H1 (cell line): Measurements from ENCODE around the gene JMJD1C. TPM values are rescaled to one million over a fixed set of nuclear protein-coding genes. Genes with fewer than 3 reads are reported as not detected.

ENCODE experiments used
- CTCF ChIA-PET: fragments of 300-600 bp; sonication (Branson Sonifier 250); formaldehyde crosslinking; loops from one replicate; lab custom pipeline; 2021; ENCODE audit not compliant: partially characterized antibody; lab: Charles Lee
- POLR2A ChIA-PET: fragments of 300-600 bp; sonication (Branson Sonifier 250); formaldehyde crosslinking; loops from one replicate; lab custom pipeline; 2021; ENCODE audit warnings: inconsistent platforms; ENCODE audit not compliant: partially characterized antibody; lab: Charles Lee
- DNase-seq, 2 experiments: peaks; one replicate each; pipeline versions ENCODE4 v3.0.0 to v3.0.0-alpha.2; 2010 to 2022; ENCODE audit warnings: low spot score in 2 of 2, low read depth in 1 of 2, mixed read lengths in 1 of 2
- FAIRE-seq: peaks from 2 replicates; lab custom pipeline; 2011; peaks lifted over from hg19 to GRCh38; lab: Jason Lieb, UNC
- H2AFZ ChIP-seq: 2 replicates; pipeline ENCODE4 v1.8.1; 2012; ENCODE audit warnings: low read length, inconsistent platforms
- H2AK5ac ChIP-seq: 2 replicates; pipeline ENCODE4 v1.6.1; 2013; ENCODE audit warnings: low read depth, low read length
- H2BK120ac ChIP-seq: replicated peaks from 2 replicates; pipeline ENCODE3; 2013; ENCODE audit warnings: low read depth, low read length, inconsistent platforms
- H2BK12ac ChIP-seq: 2 replicates; pipeline ENCODE4 v1.6.1; 2013; ENCODE audit warnings: low read depth, low read length
- H2BK15ac ChIP-seq: 2 replicates; pipeline ENCODE4 v1.6.1; 2013; ENCODE audit warnings: low read length
- H2BK20ac ChIP-seq: 2 replicates; pipeline ENCODE4 v1.6.1; 2013; ENCODE audit warnings: low read length
- H2BK5ac ChIP-seq: 2 replicates; pipeline ENCODE4 v1.6.1; 2013; ENCODE audit warnings: low read depth, low read length
- H3K14ac ChIP-seq: 2 replicates; pipeline ENCODE4 v1.6.1; 2013; ENCODE audit warnings: inconsistent platforms; ENCODE audit not compliant: insufficient read length
- H3K18ac ChIP-seq: 2 replicates; pipeline ENCODE4 v1.6.1; 2013; ENCODE audit warnings: low read length; ENCODE audit errors: extremely low read depth
- H3K23ac ChIP-seq: 2 replicates; pipeline ENCODE4 v1.6.1; 2013; ENCODE audit warnings: inconsistent platforms; ENCODE audit not compliant: insufficient read length
- H3K23me2 ChIP-seq: 2 replicates; pipeline ENCODE4 v1.6.1; 2013; ENCODE audit warnings: low read depth, low read length
- H3K27ac ChIP-seq: 2 replicates; pipeline ENCODE4 v1.6.1; 2011; ENCODE audit warnings: low read depth, low read length, inconsistent platforms
- H3K27me3 ChIP-seq, 4 experiments: replicated peaks in 1 of 4; 1 replicate in 1 of 4; 2 replicates in 3 of 4; pipeline versions ENCODE4 v1.6.1 to v1.8.1; 2011 to 2013; ENCODE audit warnings: low read length in 3 of 4, mild to moderate bottlenecking in 3 of 4, inconsistent platforms in 2 of 4, mixed read lengths in 2 of 4, moderate library complexity in 1 of 4; ENCODE audit not compliant: control insufficient read depth in 3 of 4, insufficient read depth in 3 of 4; ENCODE audit errors: extremely low read depth in 1 of 4
- H3K36me3 ChIP-seq, 4 experiments: 2 replicates each; pipeline versions ENCODE4 v1.6.1 to v1.8.1; 2011 to 2013; ENCODE audit warnings: mild to moderate bottlenecking in 4 of 4, low read length in 3 of 4, moderate library complexity in 2 of 4, control low read depth in 1 of 4, inconsistent platforms in 1 of 4; ENCODE audit not compliant: insufficient read depth in 4 of 4, control insufficient read depth in 2 of 4
- H3K4ac ChIP-seq: replicated peaks from 2 replicates; pipeline ENCODE3; 2013; ENCODE audit warnings: low read length, low read depth, mixed read lengths, inconsistent platforms; ENCODE audit not compliant: insufficient read length
- H3K4me1 ChIP-seq, 4 experiments: replicated peaks in 1 of 4; 1 replicate in 1 of 4; 2 replicates in 3 of 4; pipeline versions ENCODE4 v1.6.1 to v1.8.1; 2011 to 2013; ENCODE audit warnings: low read length in 3 of 4, inconsistent platforms in 2 of 4, mixed read lengths in 1 of 4; ENCODE audit not compliant: insufficient read depth in 4 of 4, control insufficient read depth in 3 of 4
- H3K4me2 ChIP-seq, 2 experiments: 2 replicates each; pipeline versions ENCODE4 v1.6.1 to v1.8.1; 2011 to 2013; ENCODE audit warnings: low read depth in 2 of 2, low read length in 2 of 2, control low read depth in 1 of 2, inconsistent platforms in 1 of 2, mild to moderate bottlenecking in 1 of 2; ENCODE audit not compliant: insufficient read depth in 1 of 2
- H3K4me3 ChIP-seq, 4 experiments: fragments of 200-600, 300-600 bp in 1 of 4; sonication (generic), shearing (Covaris generic), sonication (Bioruptor Twin) in 1 of 4; 2 replicates each; pipeline versions ENCODE4 v1.5.1 to v1.8.1; 2011 to 2016; ENCODE audit warnings: low read length in 4 of 4, low read depth in 3 of 4, control low read depth in 2 of 4, inconsistent platforms in 2 of 4, mild to moderate bottlenecking in 2 of 4, mixed read lengths in 1 of 4, moderate library complexity in 1 of 4; ENCODE audit not compliant: insufficient read depth in 2 of 4; ENCODE audit errors: extremely low read depth in 1 of 4
- H3K56ac ChIP-seq: replicated peaks from 2 replicates; pipeline ENCODE3; 2013; ENCODE audit warnings: low read depth, mild to moderate bottlenecking, mixed read lengths, low read length, inconsistent platforms; ENCODE audit not compliant: insufficient read length
- H3K79me1 ChIP-seq: 2 replicates; pipeline ENCODE4 v1.6.1; 2013; ENCODE audit warnings: low read depth, low read length, control low read depth
- H3K79me2 ChIP-seq, 2 experiments: 2 replicates each; pipeline versions ENCODE4 v1.6.1 to v1.8.1; 2012 to 2013; ENCODE audit warnings: low read length in 2 of 2, mild to moderate bottlenecking in 2 of 2, inconsistent platforms in 1 of 2; ENCODE audit not compliant: insufficient read depth in 2 of 2, control insufficient read depth in 1 of 2
- H3K9ac ChIP-seq, 4 experiments: replicated peaks in 1 of 4; 1 replicate in 1 of 4; 2 replicates in 3 of 4; pipeline versions ENCODE4 v1.6.1 to v1.8.1; 2011 to 2013; ENCODE audit warnings: low read depth in 3 of 4, low read length in 3 of 4, control low read depth in 2 of 4, mild to moderate bottlenecking in 2 of 4, moderate library complexity in 2 of 4, inconsistent platforms in 1 of 4; ENCODE audit errors: extremely low read depth in 1 of 4
- H3K9me3 ChIP-seq, 2 experiments: 2 replicates each; pipeline versions ENCODE4 v1.6.1 to v1.8.1; 2012 to 2013; ENCODE audit warnings: mild to moderate bottlenecking in 2 of 2, moderate library complexity in 2 of 2, control low read depth in 1 of 2, inconsistent platforms in 1 of 2, low read depth in 1 of 2, low read length in 1 of 2, mixed read lengths in 1 of 2; ENCODE audit not compliant: insufficient read depth in 2 of 2
- H4K20me1 ChIP-seq, 2 experiments: replicated peaks in 1 of 2; 2 replicates each; pipeline versions ENCODE3 to v1.8.1; 2011 to 2013; ENCODE audit warnings: inconsistent platforms in 2 of 2, low read length in 2 of 2, mild to moderate bottlenecking in 1 of 2; ENCODE audit not compliant: insufficient read depth in 2 of 2, control insufficient read depth in 1 of 2
- H4K5ac ChIP-seq: 2 replicates; pipeline ENCODE4 v1.6.1; 2013; ENCODE audit warnings: low read length, low read depth, mixed read lengths, inconsistent platforms; ENCODE audit not compliant: insufficient read length
- H4K8ac ChIP-seq: 2 replicates; pipeline ENCODE4 v1.8.0; 2013; ENCODE audit warnings: mild to moderate bottlenecking, moderate library complexity, low read length, inconsistent platforms; ENCODE audit not compliant: insufficient read depth; ENCODE audit errors: extremely low read depth
- H4K91ac ChIP-seq: replicated peaks from 2 replicates; pipeline ENCODE3; 2013; ENCODE audit warnings: low read length, mixed read lengths, inconsistent platforms; ENCODE audit not compliant: insufficient read length
- CTCF ChIP-seq, 3 experiments: IDR thresholded peaks; 1 replicate in 2 of 3; 2 replicates in 1 of 3; pipeline versions ENCODE4 v1.5.1 to v1.6.1; 2011; ENCODE audit warnings: low read length in 3 of 3, mild to moderate bottlenecking in 3 of 3, inconsistent platforms in 2 of 3, low read depth in 1 of 3, moderate library complexity in 1 of 3; ENCODE audit not compliant: insufficient read depth in 1 of 3; ENCODE audit errors: control extremely low read depth in 1 of 3
- RAD21 ChIP-seq, 2 experiments: IDR thresholded peaks in 1 of 2; conservative IDR thresholded peaks in 1 of 2; 2 replicates each; pipeline ENCODE4 v1.6.1; 2011; ENCODE audit warnings: low read depth in 2 of 2, low read length in 2 of 2, improper control_type of control experiment in 1 of 2, inconsistent platforms in 1 of 2, mild to moderate bottlenecking in 1 of 2, moderate library complexity in 1 of 2
- YY1 ChIP-seq: IDR thresholded peaks from 2 replicates; pipeline ENCODE4 v1.6.1; 2011; ENCODE audit warnings: low read depth, mild to moderate bottlenecking, low read length
- polyA plus RNA-seq, 7 experiments: library from polyadenylated mRNA; depleted of rRNA in 3 of 7; stranded (reverse) in 5 of 7; unstranded in 2 of 7; fragments of >200 nt in 5 of 7; fragments of 200-250 nt in 2 of 7; gene quantifications; 1 replicate in 5 of 7; 2 replicates in 1 of 7; 4 replicates in 1 of 7; pipeline versions ENCODE4 v1.2.1 to v1.2.3, GENCODE V29; 2011 to 2013; ENCODE audit warnings: missing spikeins in 2 of 7, mixed read lengths in 2 of 7
- total RNA-seq: library from RNA; stranded (reverse); fragmentation: NEBNext Ultra II Directional; extraction: Animal tissue kit (Norgen Biotek cat#: 25700); gene quantifications from 2 replicates; pipeline ENCODE4 v1.2.1, GENCODE V29; 2021

JMJD1C gene
- total and polyA plus RNA-seq, 2 of the 8 experiments (the other 6 are each of a cell fraction or from before 2014, with no cell fraction given): 54.5 to 210 TPM

DNA sequence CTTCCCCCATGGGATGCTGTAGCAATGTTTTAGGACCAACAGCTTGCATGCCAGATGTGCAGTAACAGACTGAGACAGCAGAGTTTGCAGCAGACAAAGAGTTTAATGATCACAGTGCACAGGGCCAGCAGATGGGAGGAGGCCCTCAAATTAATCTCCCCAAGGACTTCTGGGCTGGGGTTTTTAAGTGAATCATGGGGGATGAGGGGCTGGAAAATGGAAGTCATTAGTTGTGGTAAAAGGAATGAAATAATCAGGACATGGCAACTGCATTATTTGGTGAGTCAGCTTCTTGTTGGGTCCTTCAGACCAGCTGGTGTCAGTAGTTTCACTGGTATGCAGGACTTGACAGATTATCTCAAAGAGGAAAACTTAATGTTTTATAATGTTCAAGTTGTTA, 345.2 kb downstream of the JMJD1C start:
- Histone ChIP-seq H4K91ac (no peak overlapping the region), H3K18ac (no peak overlapping the region), H3K4ac (no peak overlapping the region), H4K5ac (no peak overlapping the region), H2AFZ (no peak overlapping the region), H3K4me1 (no peaks in the 10 kb centered on the region; a peak in 1 of 7 replicates), H2BK15ac (no peak overlapping the region), H3K23ac (no peak overlapping the region), H3K9me3 (peaks cover 6 to 12% of the 10 kb centered on the region in 2 experiments; a peak in 2 of 4 replicates), H2AK5ac (no peak overlapping the region), H3K14ac (no peak overlapping the region), H3K56ac (no peak overlapping the region), H2BK20ac (no peak overlapping the region), H4K8ac (no peak overlapping the region), H3K23me2 (no peaks in the 10 kb centered on the region), H3K27ac (no peak overlapping the region), H2BK120ac (no peak overlapping the region), H3K79me2 (no peaks in the 10 kb centered on the region), H4K20me1 (no peaks in the 10 kb centered on the region), H2BK12ac (no peak overlapping the region), H2BK5ac (no peak overlapping the region), H3K4me3 (no peak overlapping the region), H3K36me3 (no peaks in the 10 kb centered on the region), H3K9ac (no peak overlapping the region), H3K27me3 (no peaks in the 10 kb centered on the region), H3K79me1 (no peaks in the 10 kb centered on the region), H3K4me2 (no peak overlapping the region)
- DNase-seq (no peak), FAIRE-seq (no peak)
- POLR2A ChIA-PET: no interaction called here
- CTCF ChIA-PET: interaction anchor here (0.6 kb wide), 1 partner anchor 240 kb away, joined by 4 read pairs; no protein-coding TSS in a partner anchor
- no peak for TF ChIP-seq RAD21 (IDR thresholded peaks at IDR 0.05 in 1 of 2, conservative IDR thresholded peaks at IDR 0.05 in 1 of 2; ENCODE audit: low read depth in 2 of 2, low read length in 2 of 2)
- TF ChIP-seq CTCF (IDR thresholded peaks at IDR 0.05; ENCODE audit: control extremely low read depth in 1 of 3, insufficient read depth in 1 of 3, low read depth in 1 of 3, low read length in 3 of 3): no peak
- TF ChIP-seq YY1: no peak
